Measurements from ENCODE around the gene PTDSS2. TPM values are rescaled to one million over a fixed set of nuclear protein-coding genes. Genes with fewer than 3 reads are reported as not detected.

Gene PTDSS2
- polyA plus RNA-seq, 3 donors, result 9.3 to 18.3 (median 12.4) TPM

DNA sequence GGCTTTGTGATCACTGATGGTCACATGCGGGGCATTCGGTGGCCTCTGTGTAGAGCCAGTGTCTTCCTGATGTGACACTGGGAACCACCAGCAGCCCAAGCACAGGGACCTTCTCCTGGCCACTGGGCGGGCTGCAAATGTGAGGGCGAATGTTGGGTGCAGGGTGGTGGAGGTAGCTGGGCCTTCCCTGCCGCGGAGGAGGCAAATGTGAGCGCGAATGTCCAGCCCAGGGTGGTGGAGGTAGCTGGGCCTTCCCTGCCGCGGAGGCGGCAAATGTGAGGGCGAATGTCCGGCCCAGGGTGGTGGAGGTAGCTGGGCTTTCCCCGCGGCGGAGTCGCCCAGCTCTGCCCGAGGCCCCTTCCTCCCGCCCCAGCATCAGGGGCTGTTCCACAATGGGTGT, 23.3 kb downstream of the PTDSS2 start:
- Histone ChIP-seq H3K27ac (ENCODE audit: low read depth in 1 of 2, low read length in 2 of 2) (no peak overlapping the region), H3K4me1 (ENCODE audit: control insufficient read depth in 1 of 2, insufficient read depth in 2 of 2, low read length in 2 of 2) (no peaks in the 10 kb centered on the region), H3K36me3 (replicated peaks in 1 of 2; ENCODE audit: control insufficient read depth in 1 of 2, insufficient read depth in 2 of 2, low read length in 2 of 2) (peaks cover 0 to 4% of the 10 kb centered on the region in 2 donors), H3K4me2 (replicated peaks; ENCODE audit: extremely low read depth, low read length, poor library complexity, severe bottlenecking) (no peak overlapping the region), H4K20me1 (ENCODE audit: insufficient read depth, low read length) (no peaks in the 10 kb centered on the region), H3K9me3 (replicated peaks in 1 of 2; ENCODE audit: control insufficient read depth in 1 of 2, insufficient read depth in 1 of 2, low read length in 2 of 2) (no peaks in the 10 kb centered on the region), H3K9ac (ENCODE audit: insufficient read depth, low read length, poor library complexity, severe bottlenecking) (no peak overlapping the region), H3K79me2 (ENCODE audit: insufficient read depth, low read length) (no peaks in the 10 kb centered on the region), H3K27me3 (ENCODE audit: control insufficient read depth in 2 of 2, insufficient read depth in 2 of 2, low read length in 2 of 2) (no peaks in the 10 kb centered on the region), H3K4me3 (replicated peaks in 1 of 3; ENCODE audit: low read depth in 2 of 3, low read length in 3 of 3) (no peak overlapping the region), H2AFZ (ENCODE audit: insufficient read depth, low read depth, low read length, poor library complexity, severe bottlenecking) (no peak overlapping the region)
- Mint-ChIP-seq H3K27me3 (ENCODE audit: low read depth in 3 of 3) (peaks cover 0 to 2% (median 1%) of the 10 kb centered on the region in 3 donors), H3K4me3 (no peak overlapping the region), H3K27ac (peak overlapping the region in 1 of 7 donors; percentile 63), H3K9me3 (peaks cover 0 to 5% (median 3%) of the 10 kb centered on the region in 7 donors), H3K36me3 (peaks cover 5 to 12% of the 10 kb centered on the region in 2 donors), H3K4me1 (peaks cover 3% of the 10 kb centered on the region)
- no peak for DNase-seq
- TF ChIP-seq, protein P1, sequence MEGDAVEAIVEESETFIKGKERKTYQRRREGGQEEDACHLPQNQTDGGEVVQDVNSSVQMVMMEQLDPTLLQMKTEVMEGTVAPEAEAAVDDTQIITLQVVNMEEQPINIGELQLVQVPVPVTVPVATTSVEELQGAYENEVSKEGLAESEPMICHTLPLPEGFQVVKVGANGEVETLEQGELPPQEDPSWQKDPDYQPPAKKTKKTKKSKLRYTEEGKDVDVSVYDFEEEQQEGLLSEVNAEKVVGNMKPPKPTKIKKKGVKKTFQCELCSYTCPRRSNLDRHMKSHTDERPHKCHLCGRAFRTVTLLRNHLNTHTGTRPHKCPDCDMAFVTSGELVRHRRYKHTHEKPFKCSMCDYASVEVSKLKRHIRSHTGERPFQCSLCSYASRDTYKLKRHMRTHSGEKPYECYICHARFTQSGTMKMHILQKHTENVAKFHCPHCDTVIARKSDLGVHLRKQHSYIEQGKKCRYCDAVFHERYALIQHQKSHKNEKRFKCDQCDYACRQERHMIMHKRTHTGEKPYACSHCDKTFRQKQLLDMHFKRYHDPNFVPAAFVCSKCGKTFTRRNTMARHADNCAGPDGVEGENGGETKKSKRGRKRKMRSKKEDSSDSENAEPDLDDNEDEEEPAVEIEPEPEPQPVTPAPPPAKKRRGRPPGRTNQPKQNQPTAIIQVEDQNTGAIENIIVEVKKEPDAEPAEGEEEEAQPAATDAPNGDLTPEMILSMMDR (IDR thresholded peaks at IDR 0.05), result no peak
- intact Hi-C loops (cut with micrococcal nuclease), result no loop called here
- WGBS (ENCODE audit: insufficient coverage), result 95% methylated on average over 9 of the region's 19 CpGs

- WGBS (ENCODE audit: insufficient coverage), result 96% methylated on average over 9 of the region's 22 CpGs
- no peak overlapping the region for H3K9ac ChIP-seq (ENCODE audit: insufficient read depth, low read length, poor library complexity, severe bottlenecking)
- H2AFZ ChIP-seq (ENCODE audit: insufficient read depth, low read depth, low read length, poor library complexity, severe bottlenecking), result no peak overlapping the region
- peaks cover 0 to 5% (median 3%) of the 10 kb centered on the region in 7 donors for H3K9me3 Mint-ChIP-seq
- H3K27ac ChIP-seq (ENCODE audit: low read depth in 1 of 2, low read length in 2 of 2), result no peak overlapping the region
- H3K36me3 ChIP-seq (replicated peaks in 1 of 2; ENCODE audit: control insufficient read depth in 1 of 2, insufficient read depth in 2 of 2, low read length in 2 of 2), result peaks cover 0 to 4% of the 10 kb centered on the region in 2 donors
- H3K4me1 Mint-ChIP-seq, result peaks cover 3% of the 10 kb centered on the region
- peaks cover 7 to 13% of the 10 kb centered on the region in 2 donors for H3K36me3 Mint-ChIP-seq
- TF ChIP-seq, protein P1 (IDR thresholded peaks at IDR 0.05), result no peak
- H4K20me1 ChIP-seq (ENCODE audit: insufficient read depth, low read length), result no peaks in the 10 kb centered on the region
- H3K27me3 ChIP-seq (ENCODE audit: control insufficient read depth in 2 of 2, insufficient read depth in 2 of 2, low read length in 2 of 2), result no peaks in the 10 kb centered on the region
- H3K4me3 ChIP-seq (replicated peaks in 1 of 3; ENCODE audit: low read depth in 2 of 3, low read length in 3 of 3), result no peak overlapping the region
- no peaks in the 10 kb centered on the region for H3K9me3 ChIP-seq (replicated peaks in 1 of 2; ENCODE audit: control insufficient read depth in 1 of 2, insufficient read depth in 1 of 2, low read length in 2 of 2)
- no peak overlapping the region for H3K27ac Mint-ChIP-seq
- H3K4me1 ChIP-seq (ENCODE audit: control insufficient read depth in 1 of 2, insufficient read depth in 2 of 2, low read length in 2 of 2), result no peaks in the 10 kb centered on the region
- H3K4me2 ChIP-seq (replicated peaks; ENCODE audit: extremely low read depth, low read length, poor library complexity, severe bottlenecking), result no peak overlapping the region
- H3K4me3 Mint-ChIP-seq, result no peak overlapping the region
- no peak for DNase-seq
- peaks cover 0 to 2% (median 1%) of the 10 kb centered on the region in 3 donors for H3K27me3 Mint-ChIP-seq (ENCODE audit: low read depth in 3 of 3)
- intact Hi-C loops (cut with micrococcal nuclease), result no loop called here
- H3K79me2 ChIP-seq (ENCODE audit: insufficient read depth, low read length), result no peaks in the 10 kb centered on the region
Observed at GRCh38 chr11:473962-474785, 24.1 kb downstream of the PTDSS2 start.

Measured in CD14-positive monocyte (primary cell).